GM18861 (cell line): Measurements from ENCODE around the gene C14orf93.
"Not testable (repeated sequence)": the region's sequence is repeated elsewhere in the genome, so short reads cannot be mapped to it uniquely, and the experiment has no call there.

Source experiments
- ATAC-seq: cut with Tn5 transposase; IDR thresholded peaks from one replicate; pipeline ENCODE4 v1.9.1; 2021; ENCODE audit not compliant: unreplicated experiment

C14orf93 gene

DNA sequence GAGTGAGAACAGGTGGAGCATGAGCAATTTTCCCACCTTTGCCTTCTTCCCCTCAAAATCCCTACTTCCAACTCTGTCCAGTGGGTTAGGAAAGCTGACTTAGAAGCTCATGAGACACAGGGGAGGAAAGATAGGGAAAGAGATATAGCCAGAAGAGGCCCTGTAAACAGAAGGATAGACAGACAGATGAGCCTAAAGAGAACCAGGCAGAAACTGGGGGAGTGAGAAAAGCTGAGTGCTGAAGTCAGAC, 32.6 kb downstream of the C14orf93 start:
- no peak for ATAC-seq

DNA sequence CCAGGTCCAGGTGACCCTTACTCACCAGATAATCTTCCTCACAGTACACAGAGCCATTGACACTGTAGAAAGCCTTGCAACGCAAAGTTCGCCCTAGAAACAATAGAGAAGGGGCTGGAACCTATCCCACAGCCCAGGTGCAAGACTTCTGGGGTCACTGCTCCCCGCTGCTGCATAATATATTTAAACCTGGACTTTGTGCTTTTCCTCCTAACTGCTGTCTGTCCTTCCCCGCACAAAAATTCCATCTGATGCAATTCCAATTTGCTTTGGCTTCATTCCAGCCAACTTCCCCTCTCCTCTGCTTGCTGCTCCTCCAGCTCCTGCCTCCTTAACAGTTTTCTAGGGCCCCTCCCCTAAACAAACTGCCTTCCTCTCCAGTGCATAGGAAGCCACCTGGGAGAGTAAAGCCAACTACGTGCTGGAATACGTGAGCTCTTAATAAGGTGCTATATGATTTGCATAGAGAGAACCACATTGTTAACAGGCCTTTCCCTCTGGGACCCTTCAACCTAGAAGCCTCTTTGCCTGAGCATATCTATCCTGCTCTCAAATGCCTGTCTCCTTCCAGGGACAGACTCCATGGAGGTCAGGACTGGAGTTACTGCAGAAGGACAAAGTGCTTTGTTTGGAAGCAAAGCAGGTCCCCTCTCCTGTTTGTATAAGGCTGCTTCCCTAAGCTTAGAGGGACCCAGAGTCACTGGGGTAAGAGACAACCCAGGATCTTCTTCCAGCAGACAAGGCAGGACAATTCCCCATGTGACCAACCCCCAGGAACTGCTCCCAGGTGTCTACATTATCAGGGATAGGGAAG, 33.1 kb downstream of the C14orf93 start:
- no peak for ATAC-seq

DNA sequence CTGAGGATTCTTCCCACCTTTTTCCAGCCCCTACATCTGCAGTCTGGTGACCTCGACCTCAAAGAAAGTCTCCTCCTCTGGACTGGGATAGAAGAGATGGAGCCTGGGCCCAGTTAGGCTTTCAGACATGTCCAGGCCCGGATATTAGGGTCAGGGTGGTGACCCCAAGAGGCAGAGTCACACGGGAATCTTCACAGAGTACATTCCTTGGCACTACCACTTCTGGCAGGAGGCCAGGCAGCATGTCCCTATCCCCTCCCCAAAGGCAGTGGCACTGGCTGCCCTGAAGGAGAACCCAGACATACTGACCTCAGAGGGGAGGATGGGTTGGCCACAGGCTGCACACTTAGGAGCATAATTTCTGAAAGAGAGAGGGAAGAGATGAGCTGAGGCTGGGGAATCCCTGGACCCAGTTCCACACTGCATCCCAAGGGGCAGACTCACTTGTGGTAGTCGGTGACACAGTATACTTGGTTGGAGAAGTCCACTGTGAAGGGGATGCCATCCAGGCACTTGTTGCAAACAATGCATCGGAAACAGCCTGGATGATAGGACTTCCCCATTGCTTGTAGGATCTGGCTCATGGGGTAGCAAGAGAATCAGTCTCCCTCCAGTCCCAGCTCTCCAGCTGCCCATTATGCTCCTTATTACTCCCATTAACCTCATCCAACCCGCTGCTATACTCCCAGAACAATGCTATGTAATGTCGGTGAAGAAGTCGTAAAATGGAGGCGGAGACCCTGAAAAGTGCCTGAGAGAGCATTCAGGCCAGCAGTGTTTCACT, 35.2 kb downstream of the C14orf93 start:
- no peak for ATAC-seq

DNA sequence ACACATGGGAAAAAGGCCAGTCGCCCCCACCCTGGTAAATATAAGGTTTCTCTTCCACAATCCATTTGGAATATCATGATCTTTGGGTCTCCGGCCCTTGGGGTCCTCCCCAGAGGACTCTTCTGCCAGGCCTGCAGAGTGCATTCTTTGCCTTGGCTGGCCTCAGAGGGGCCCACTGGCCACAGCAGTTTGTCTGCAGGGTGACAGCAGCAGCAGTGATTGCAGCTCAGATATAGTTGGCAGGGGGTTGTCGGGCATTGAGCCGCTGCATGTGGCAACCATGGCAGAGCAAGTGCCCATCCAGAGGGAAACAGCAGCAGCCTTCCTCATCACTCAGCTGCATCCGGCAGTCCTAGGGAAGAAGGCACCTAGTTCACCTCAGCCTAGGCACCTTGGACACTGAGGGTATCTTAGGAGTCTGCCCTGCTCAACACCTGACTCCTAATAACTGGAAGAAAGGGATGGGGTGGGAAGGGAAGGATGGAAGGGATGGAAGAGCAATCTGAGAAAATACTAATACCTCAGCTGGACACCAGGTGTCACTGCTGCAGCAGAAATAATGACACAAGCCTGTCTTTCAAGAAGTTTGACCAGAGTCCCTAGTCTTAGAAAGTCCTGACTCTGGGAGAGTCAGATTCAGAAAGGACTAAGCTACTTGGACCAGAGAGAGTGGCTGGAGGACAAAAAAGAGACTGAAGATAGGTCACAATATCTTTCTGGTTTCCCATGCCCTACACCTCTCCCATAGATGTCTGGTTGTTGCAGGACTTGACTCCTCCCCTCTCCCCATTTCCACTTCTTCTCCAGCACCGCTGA, 36.5 kb downstream of the C14orf93 start:
- no peak for ATAC-seq

DNA sequence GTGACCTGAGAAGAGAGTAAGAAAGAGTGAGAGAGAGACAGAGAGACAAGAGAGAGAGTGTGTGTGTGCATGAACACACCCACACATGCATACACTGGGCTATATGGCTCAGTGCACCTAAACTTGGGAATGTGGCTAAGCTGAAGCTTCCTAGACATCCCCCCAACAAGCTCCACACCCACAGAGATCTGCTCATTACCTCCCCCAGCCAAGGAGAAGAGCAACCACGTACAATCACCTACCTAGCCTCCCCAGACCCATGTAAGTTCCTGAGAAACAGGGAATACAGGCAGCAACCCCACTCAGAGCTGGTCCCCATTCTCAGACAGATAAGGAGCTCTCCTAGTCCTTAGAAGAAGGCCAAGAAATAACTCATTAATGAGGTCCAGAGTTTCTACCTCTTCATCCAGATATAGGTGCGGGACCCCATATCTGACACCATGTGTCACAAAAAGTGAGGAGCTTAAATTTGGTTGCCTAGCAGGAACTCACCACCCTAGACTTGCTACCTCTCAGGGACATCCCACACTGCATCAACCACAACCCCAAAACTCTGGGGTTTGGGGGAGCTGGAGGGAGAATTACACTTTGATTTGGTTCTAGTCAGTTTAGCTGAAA, 37.5 kb downstream of the C14orf93 start:
- no peak for ATAC-seq

DNA sequence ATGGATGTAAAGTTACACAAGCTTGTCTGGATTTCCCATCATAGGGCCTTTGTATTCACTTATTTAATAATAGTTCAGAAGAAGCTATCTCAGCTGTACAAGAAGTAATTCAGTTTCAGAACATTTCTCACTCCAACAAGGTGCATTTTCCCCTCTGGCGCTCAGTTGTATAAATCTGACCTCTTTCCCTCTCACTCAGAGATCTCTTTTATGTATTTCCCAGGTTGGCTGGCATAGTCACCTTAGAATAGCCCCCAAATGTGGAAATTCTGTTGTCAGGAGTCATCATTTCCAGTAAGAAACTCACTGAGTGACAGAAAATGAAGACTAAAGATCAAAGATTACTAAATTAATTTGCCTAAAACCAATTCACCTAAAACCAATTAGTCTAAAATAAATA, 38.8 kb downstream of the C14orf93 start:
- ATAC-seq = no peak

DNA sequence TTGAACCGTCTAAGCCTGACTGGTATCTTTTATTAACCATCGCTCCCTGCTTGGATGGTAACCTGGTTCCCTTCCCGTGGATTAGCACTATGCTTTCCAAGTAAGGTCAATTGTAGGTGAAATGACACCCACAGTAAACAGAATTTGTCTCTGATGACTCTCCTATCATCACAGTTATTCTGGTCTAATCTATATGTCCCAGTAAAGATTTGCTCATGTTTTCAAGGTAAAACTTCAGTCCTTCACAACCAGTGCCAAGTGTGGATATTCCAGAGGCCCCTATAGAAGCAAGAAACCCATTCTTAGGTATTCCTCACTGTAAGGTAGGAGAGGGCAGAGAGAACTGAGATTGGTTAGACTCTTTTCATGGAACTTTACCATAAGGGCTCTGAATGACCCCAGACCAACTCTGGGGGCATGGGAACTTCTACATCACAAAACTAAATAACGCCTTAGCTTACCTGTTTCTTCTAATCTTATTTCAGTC, 43.1 kb downstream of the C14orf93 start:
- no peak for ATAC-seq

DNA sequence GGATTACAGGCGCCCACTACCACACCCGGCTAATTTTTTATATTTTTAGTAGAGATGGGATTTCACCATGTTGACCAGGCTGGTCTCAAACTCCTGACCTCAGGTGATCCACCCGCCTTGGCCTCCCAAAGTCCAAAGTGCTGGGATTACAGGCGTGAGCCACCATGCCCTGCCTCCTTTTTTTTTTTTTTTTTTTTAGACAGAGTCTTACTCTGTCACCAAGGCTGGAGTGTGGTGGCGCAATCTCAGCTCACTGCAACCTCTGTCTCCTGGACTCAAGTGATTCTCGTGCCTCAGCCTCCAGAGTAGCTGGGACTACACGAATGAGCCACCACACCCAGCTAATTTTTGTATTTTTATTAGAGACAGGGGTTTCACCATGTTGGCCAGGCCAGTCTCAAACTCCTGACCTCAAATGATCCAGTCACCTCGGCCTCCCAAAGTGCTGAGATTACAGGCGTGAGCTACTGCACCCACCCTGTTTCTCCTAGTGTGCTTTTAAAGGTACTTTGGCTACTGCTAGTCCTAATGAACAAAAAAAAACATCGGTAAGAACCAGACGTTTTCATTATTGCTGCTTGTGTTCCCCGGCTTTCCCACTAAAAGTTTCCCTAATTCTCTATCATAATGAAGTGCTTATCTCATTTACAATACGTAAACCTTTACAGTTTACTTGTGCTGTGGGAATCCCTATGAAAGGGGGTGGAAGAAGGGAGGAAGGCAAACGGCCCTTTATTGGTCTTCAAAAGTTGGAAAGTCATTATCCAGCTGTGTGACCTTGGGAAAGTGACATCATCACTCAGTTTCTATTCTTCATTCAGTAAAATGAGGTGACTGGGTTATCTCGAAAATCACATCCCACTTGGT, 43.8 kb downstream of the C14orf93 start:
- ATAC-seq = not testable (repeated sequence)

DNA sequence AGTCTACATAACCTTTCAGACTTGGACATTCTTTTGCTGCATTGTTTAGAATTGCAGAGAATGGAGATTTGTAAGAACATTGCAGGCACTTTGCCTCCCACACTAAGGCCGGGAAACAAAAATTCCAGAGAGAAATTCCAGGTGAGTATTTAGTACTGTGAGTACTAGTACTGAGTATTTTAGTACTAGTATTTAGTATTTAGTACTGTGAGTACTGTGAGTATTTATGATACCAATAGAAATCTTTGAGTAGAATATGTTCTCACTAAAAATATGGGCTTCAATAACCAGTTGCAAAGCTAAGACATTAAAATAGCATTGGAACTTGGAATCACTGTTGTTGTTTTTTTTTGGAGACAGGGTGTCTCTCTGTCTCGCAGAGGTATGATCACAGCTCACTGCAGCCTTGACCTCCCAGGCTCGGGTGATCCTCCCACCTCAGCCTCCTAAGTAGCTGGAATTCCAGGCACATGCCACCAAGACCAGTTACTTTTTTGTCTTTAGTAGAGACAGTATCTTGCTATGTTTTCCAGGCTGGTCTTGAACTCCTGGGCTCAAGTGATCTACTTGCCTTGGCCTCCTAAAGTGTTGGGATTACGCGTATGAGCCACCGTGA, 47.8 kb downstream of the C14orf93 start:
- ATAC-seq = no peak

DNA sequence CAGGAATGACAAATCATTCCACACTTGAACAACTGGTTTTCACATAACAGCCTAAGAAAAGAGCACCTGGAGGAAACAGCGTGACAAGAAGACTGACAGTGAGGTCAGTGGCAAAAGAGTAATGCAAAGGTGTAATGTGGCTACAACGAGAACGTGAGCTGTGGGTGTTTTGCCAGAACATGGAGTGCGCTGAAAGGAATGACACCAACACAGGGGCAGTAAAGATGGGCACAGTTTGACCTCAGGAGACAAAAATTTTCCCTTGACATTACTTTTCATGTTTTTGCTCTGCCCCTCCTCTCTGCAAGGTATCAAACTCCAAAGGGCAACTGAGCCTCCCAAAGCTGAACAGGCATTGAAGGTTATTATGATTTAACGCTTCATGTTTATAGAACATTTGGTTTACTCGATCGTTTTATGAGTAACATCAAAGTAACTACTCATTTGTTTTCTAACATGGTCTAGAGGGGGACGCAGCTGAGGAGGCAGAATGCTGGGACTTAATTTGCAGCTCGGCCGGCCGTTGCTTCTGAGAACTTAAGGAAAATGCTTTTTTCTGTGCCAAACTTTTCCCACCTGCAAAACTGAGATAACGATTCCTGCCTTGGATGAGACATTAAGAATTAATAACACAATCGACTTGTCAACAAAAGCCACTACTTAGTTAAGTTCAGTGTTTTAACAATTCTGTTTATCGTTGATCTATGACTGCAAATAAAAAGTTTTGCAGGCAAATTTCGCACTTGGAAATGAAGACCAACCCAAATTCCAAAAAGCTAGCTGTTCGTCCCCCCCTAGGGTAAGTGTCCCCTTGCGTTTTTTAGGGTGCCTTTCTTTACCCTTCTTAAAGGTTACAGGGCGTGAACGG, 54.0 kb downstream of the C14orf93 start:
- ATAC-seq = no peak

DNA sequence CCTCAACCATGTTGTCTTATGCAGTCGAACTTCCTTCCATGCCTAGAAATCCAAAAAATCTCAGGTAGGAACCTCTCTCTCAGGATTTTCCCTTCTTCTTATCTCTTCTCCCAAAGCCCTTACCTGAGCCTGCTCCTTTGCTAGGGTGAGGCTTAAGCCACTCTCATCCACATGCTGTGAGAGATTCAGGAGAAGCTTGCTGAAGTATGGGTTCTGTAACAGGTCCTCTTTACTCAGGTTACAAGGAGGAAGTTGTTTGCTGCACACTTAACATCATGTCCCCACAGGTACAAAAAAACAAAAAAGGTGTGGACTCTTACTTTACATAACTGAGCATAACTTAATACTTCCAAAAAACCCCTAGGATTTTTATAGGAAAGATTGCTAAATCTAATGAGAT, 57.5 kb downstream of the C14orf93 start:
- ATAC-seq = no peak

DNA sequence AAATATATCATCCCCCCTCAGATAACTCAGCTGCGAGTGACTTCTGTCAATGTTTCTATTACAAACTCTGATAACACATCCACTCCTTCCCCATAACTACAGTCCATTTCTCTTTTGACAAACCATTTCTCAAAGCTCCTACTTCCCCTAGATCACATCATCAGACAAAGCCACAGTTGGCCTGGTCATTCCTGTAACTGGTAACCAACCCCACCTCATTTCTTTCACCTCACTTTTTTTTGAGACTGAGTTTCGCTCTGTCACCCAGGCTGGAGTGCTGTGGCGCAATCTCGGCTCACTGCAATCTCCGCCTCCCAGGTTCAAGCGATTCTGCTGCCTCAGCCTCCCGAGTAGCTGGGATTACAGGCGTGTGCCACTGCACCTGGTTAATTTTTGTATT, 58.1 kb downstream of the C14orf93 start:
- not testable (repeated sequence) for ATAC-seq

DNA sequence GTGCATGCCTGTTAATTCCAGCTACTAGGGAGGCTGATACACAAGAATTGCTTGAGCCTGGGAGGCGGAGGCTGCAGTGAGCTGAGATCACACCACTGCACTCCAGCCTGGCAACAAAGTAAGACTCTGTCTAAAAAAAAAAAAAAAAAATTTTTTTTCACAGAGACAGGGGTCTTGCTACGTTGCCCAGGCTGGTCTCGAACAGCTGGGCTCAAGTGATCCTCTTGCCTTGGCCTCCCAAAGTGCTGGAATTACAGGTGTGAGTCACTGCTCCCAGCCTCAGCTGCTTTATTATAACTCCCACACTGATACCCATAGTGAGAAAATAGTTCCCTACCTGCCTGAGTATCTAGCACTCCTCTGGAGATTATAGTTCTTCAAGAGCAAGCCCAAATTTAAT, 64.3 kb downstream of the C14orf93 start:
- ATAC-seq = no peak

DNA sequence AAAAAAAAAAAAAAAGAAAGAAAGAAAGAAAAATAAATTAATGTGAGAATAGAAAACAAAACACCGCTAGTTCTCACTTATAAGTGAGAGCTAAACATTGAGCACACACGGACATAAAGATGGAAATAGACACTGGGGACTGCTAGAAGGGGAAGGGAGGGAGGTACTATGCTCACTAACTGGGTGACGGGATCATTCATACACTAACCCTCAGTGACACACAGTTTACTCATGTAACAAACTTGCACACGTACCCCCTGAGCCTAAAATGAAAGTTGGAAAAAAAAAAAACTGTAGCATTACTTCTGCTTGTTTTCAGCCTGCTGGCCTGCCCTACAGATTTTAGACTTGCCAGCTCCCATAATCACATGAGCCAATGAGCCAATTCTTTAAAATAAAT, 70.3 kb downstream of the C14orf93 start:
- ATAC-seq = no peak
